ENCODE data around the gene SCG3. TPM values are rescaled to one million over a fixed set of nuclear protein-coding genes. Genes with fewer than 3 reads are reported as not detected.

Gene SCG3
- total RNA-seq, 1 experiment from 2014 or later, result 22.7 TPM

- no peaks in the 10 kb centered on the region for H3K9me3 Mint-ChIP-seq
- no peak overlapping the region for H3K4me2 ChIP-seq (ENCODE audit: insufficient read depth, insufficient read length, low read length)
- H3K9me3 ChIP-seq (ENCODE audit: control insufficient read depth, low read depth, low read length), result no peaks in the 10 kb centered on the region
- H3K79me1 ChIP-seq (ENCODE audit: insufficient read depth, low read depth, low read length, poor library complexity, severe bottlenecking), result no peaks in the 10 kb centered on the region
- no peak overlapping the region for H3T11ph ChIP-seq (ENCODE audit: low read length)
- no peaks in the 10 kb centered on the region for H3K23me2 ChIP-seq (ENCODE audit: insufficient read length, low read depth, low read length, poor library complexity, severe bottlenecking)
- no peak overlapping the region for H2BK20ac ChIP-seq (ENCODE audit: low read depth, low read length, poor library complexity, severe bottlenecking)
- H4K8ac ChIP-seq (replicated peaks; ENCODE audit: insufficient read length, low read depth, low read length), result no peak overlapping the region
- H3K9ac ChIP-seq (ENCODE audit: extremely low read depth, insufficient read length, low read length), result no peak overlapping the region
- H3K56ac ChIP-seq (ENCODE audit: insufficient read length, low read depth, low read length), result no peak overlapping the region
- H3K79me2 ChIP-seq (ENCODE audit: insufficient read depth, low read length), result no peaks in the 10 kb centered on the region
- H3K27me3 Mint-ChIP-seq (ENCODE audit: low read depth), result peaks cover 2% of the 10 kb centered on the region; the same call in 1 of the 2 replicates
- H2AK5ac ChIP-seq (ENCODE audit: insufficient read length, low read length), result no peak overlapping the region
- no peak overlapping the region for H2BK5ac ChIP-seq (ENCODE audit: insufficient read length, low read length)
- no peak overlapping the region for H3K14ac ChIP-seq (ENCODE audit: insufficient read depth, low read length)
- TF ChIP-seq, protein P1, sequence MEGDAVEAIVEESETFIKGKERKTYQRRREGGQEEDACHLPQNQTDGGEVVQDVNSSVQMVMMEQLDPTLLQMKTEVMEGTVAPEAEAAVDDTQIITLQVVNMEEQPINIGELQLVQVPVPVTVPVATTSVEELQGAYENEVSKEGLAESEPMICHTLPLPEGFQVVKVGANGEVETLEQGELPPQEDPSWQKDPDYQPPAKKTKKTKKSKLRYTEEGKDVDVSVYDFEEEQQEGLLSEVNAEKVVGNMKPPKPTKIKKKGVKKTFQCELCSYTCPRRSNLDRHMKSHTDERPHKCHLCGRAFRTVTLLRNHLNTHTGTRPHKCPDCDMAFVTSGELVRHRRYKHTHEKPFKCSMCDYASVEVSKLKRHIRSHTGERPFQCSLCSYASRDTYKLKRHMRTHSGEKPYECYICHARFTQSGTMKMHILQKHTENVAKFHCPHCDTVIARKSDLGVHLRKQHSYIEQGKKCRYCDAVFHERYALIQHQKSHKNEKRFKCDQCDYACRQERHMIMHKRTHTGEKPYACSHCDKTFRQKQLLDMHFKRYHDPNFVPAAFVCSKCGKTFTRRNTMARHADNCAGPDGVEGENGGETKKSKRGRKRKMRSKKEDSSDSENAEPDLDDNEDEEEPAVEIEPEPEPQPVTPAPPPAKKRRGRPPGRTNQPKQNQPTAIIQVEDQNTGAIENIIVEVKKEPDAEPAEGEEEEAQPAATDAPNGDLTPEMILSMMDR (conservative IDR thresholded peaks at IDR 0.05), result no peak
- H3K27ac Mint-ChIP-seq, result no peak overlapping the region
- no peak overlapping the region for H2BK15ac ChIP-seq (ENCODE audit: low read depth, low read length)
- H3K18ac ChIP-seq (ENCODE audit: insufficient read length, low read depth, low read length), result no peak overlapping the region
- H3K23ac ChIP-seq (ENCODE audit: insufficient read length, low read depth, low read length), result no peak overlapping the region
- no peaks in the 10 kb centered on the region; the same call in 1 of the 2 replicates for H3K4me1 ChIP-seq (ENCODE audit: insufficient read depth, low read length)
- no peaks in the 10 kb centered on the region for H3K27me3 ChIP-seq (ENCODE audit: insufficient read depth, low read length)
- H4K91ac ChIP-seq (ENCODE audit: insufficient read length, low read depth, low read length), result no peak overlapping the region
- no peak overlapping the region for H2BK120ac ChIP-seq (ENCODE audit: low read depth, low read length, poor library complexity, severe bottlenecking)
- no peak overlapping the region for H2AFZ ChIP-seq (ENCODE audit: low read length)
- no peak overlapping the region for H4K5ac ChIP-seq (ENCODE audit: insufficient read length, low read depth, low read length)
- no peak overlapping the region for H2BK12ac ChIP-seq (ENCODE audit: insufficient read length, low read depth, low read length)
- peaks cover 10% of the 10 kb centered on the region in 2 experiments for H3K4me1 Mint-ChIP-seq
- no peaks in the 10 kb centered on the region for H4K20me1 ChIP-seq (ENCODE audit: control insufficient read depth, insufficient read depth, insufficient read length)
- H3K27ac ChIP-seq (ENCODE audit: insufficient read length, low read depth, low read length), result no peak overlapping the region
- no peaks in the 10 kb centered on the region for H3K36me3 Mint-ChIP-seq (ENCODE audit: insufficient read depth in 1 of 3, low read depth in 3 of 3)
- no peak overlapping the region for H3K4me3 Mint-ChIP-seq
- no peak for DNase-seq
- H3K4ac ChIP-seq (ENCODE audit: low read depth, low read length), result no peak overlapping the region
- no CpG with 5 or more reads among the region's 5 CpGs for WGBS (ENCODE audit: extremely low coverage, insufficient read length, low lambda C conversion rate)
Observed at GRCh38 chr15:51668446-51668845, 12.9 kb upstream of the SCG3 start.
